ENCODE results near the gene PTGER3. TPM values are rescaled to one million over a fixed set of nuclear protein-coding genes. Genes with fewer than 3 reads are reported as not detected.

Gene PTGER3
- total and polyA plus RNA-seq, 3 donors from 2014 or later = 0.31 to 3.6 (median 0.43) TPM

DNA sequence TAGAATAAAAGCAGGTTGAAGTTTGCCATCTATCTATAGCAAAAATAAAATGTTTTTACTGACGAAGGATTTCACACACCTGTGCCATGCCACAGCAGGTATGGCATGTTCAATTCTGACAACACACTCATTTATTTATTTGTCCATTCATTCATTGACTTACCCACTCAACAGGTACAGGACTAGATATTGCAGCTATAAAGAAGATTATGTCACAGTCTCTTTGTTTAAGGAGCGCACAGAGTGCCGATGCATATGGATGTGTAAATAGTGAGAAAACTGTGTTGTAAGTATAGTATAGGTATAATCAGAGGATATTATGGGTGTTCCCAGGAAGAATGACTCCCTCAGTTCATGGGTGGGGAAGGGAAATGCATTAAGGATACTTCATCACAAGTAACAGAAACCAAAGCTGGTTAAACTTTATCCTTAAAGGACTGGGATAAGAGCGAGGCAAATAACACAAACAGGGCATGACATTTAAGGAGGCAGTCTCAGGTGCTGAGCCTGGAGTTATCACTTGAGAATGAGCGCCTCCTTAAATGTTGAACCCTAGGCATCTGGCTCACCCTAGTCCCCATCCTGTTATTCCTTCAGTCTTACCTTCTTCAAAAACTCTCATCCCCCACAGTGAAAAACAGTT, 41.1 kb upstream of the PTGER3 start:
- TF ChIP-seq POLR2A (IDR thresholded peaks at IDR 0.05) (no peak), CTCF (IDR thresholded peaks at IDR 0.05) (no peak)
- Histone ChIP-seq H3K9me3 (no peaks in the 10 kb centered on the region), H3K36me3 (ENCODE audit: low read depth, missing control alignments) (no peaks in the 10 kb centered on the region), H3K27ac (peak overlapping the region in 1 of 2 donors; percentile 18), H3K4me3 (no peak overlapping the region), H3K4me1 (no peaks in the 10 kb centered on the region), H3K27me3 (no peaks in the 10 kb centered on the region)
- no peak for DNase-seq
- intact Hi-C loops (cut with DNase I; ENCODE audit: low total_unique reads) = no loop called here
- WGBS, 2 donors = 94 to 96% methylated on average over 5 of the region's 5 CpGs

DNA sequence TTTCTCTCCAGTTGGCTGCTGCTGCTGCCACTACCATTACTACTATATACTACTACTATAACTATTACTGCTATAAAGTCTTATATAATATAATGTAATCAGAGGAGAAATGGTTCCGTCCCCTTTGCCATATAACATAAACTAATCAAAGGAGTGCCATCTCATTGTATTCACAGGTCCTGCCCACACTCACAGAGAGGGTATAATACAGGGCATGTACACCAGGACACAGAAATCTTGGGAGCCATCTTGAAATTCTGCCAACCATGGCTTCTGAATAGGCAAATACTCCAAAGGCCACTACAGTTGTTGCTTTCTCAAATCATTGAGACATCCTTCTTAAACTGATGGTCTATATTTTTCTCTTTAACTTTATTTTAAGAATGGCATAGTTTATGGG, 40.1 kb upstream of the PTGER3 start:
- intact Hi-C loops (cut with DNase I; ENCODE audit: low total_unique reads) = no loop called here
- Histone ChIP-seq H3K4me1 (no peaks in the 10 kb centered on the region), H3K27ac (no peak overlapping the region), H3K36me3 (ENCODE audit: low read depth, missing control alignments) (no peaks in the 10 kb centered on the region), H3K4me3 (no peak overlapping the region), H3K9me3 (no peaks in the 10 kb centered on the region), H3K27me3 (no peaks in the 10 kb centered on the region)
- 91 to 94% methylated on average over 1 of the region's 1 CpG for WGBS, 2 donors
- DNase-seq = no peak
- TF ChIP-seq POLR2A (IDR thresholded peaks at IDR 0.05) = no peak
- TF ChIP-seq CTCF (IDR thresholded peaks at IDR 0.05) = no peak

- intact Hi-C loops (cut with DNase I; ENCODE audit: low total_unique reads) = no loop called here
- Histone ChIP-seq H3K9me3 (no peaks in the 10 kb centered on the region), H3K27me3 (no peaks in the 10 kb centered on the region), H3K4me3 (no peak overlapping the region), H3K27ac (no peak overlapping the region), H3K36me3 (ENCODE audit: low read depth, missing control alignments) (no peaks in the 10 kb centered on the region), H3K4me1 (no peaks in the 10 kb centered on the region)
- TF ChIP-seq CTCF (IDR thresholded peaks at IDR 0.05) = no peak
- TF ChIP-seq POLR2A (IDR thresholded peaks at IDR 0.05) = no peak
- DNase-seq = no peak
Measured at GRCh38 chr1:71087060-71087459, 39.4 kb upstream of the PTGER3 start.

DNA sequence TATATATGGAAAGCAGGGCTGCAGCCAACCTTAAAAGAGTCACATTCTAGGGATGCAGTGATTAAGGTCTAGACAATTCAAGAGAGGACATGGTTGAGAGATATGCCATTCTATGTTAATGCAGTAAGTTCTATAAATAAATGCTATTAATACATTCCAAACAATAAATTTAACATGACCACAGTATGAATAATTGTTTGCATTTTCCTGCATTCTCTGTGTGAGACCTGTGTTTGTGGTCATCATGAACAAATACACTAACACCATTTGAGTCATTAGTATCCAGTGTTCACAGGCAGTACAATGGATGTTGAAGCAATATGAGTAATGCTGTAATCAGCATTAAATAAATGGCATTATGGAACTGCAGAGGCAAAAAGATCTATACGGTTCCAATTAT, 38.7 kb upstream of the PTGER3 start:
- H3K4me1 ChIP-seq = no peaks in the 10 kb centered on the region
- no peak overlapping the region for H3K27ac ChIP-seq
- no peaks in the 10 kb centered on the region for H3K9me3 ChIP-seq
- WGBS, 2 donors = 79 to 90% methylated on average over 1 of the region's 1 CpG
- H3K36me3 ChIP-seq (ENCODE audit: low read depth, missing control alignments) = no peaks in the 10 kb centered on the region
- H3K4me3 ChIP-seq = no peak overlapping the region
- intact Hi-C loops (cut with DNase I; ENCODE audit: low total_unique reads) = no loop called here
- TF ChIP-seq POLR2A (IDR thresholded peaks at IDR 0.05) (no peak), CTCF (IDR thresholded peaks at IDR 0.05) (no peak)
- no peak for DNase-seq
- no peaks in the 10 kb centered on the region for H3K27me3 ChIP-seq

DNA sequence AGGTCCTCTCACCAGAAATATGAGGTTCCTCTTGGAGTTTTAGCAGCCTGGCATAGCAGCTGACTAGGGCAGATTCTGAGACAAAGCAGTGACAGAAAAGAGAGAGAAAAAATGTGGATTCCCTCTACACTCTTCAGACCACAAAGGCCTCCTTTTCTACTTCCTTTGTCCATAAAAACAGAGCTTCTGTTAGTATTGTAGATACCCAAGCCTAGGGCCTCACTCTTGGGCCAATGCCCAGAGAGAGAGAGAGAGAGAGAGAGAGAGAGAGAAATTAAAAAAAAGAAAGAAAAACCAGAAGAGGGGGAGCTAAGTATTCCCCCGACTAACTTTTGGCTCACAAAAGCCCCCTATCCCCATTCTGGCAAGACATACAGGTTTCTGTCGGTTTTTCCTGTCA, 35.7 kb upstream of the PTGER3 start:
- TF ChIP-seq CTCF (IDR thresholded peaks at IDR 0.05) = no peak
- no peak for TF ChIP-seq POLR2A (IDR thresholded peaks at IDR 0.05)
- 53 to 56% methylated on average over 2 of the region's 2 CpGs for WGBS, 2 donors
- no peaks in the 10 kb centered on the region for H3K9me3 ChIP-seq
- intact Hi-C loops (cut with DNase I; ENCODE audit: low total_unique reads) = no loop called here
- H3K36me3 ChIP-seq (ENCODE audit: low read depth, missing control alignments) = no peaks in the 10 kb centered on the region
- no peaks in the 10 kb centered on the region for H3K27me3 ChIP-seq
- DNase-seq = no peak
- no peak overlapping the region for H3K4me3 ChIP-seq
- peak overlapping the region in 1 of 2 donors; percentile 4 for H3K27ac ChIP-seq
- H3K4me1 ChIP-seq = peaks cover 6% of the 10 kb centered on the region

All from testis (tissue), 3 donors.